HL-60/S4 treated with retinoic acid at 250 ng/mL for 4 days and 3 days (cell line): Measurements from ENCODE around the gene TNNC2.

Source experiments
- in situ Hi-C: fragments of 300-500 bp; cut with MboI; formaldehyde crosslinking; loops from 2 replicates; pipeline ENCODE4 v1.7.0; 2022; ENCODE audit warnings: low sequenced_read_pairs

Gene TNNC2

GRCh38 chr20:45788351-45788750, 38.8 kb downstream of the TNNC2 start:
- in situ Hi-C loops: loop anchor here (10.0 to 25.0 kb wide), 2 partner anchors 474 to 574 kb away; no protein-coding TSS in a partner anchor

DNA sequence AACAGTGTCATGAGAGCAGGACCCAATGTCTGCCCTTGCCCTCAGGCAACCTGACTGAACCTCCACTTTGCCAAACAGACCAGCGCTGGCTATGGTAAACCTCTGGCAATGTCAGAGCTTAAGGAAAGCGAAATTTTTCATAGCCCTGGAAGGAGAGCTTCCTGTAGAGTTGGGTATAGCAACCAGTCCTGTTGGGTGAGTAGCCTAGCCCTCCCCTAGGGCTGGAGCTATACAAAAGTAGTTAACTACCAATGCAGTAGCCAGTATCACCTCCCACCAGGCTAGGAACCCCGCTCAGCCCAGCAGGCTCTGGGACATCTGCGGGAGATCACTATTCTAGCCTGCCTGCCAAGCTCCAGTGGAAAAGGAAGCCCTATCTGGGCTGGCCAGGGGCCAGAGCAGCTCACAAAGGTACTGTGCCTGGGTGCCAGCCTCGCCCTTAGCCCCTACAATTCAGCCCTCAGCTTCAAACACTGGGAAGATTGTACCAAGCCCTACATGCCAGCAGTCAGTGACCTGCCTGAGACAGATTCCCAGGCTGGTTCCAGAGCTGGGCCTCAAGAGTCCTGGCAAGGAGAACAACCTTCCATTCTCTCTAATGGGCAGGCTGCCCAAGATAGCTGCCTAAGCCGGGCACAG, 43.3 kb downstream of the TNNC2 start:
- in situ Hi-C loops: loop anchor here (10.0 to 25.0 kb wide), 2 partner anchors 469 to 579 kb away; no protein-coding TSS in a partner anchor

DNA sequence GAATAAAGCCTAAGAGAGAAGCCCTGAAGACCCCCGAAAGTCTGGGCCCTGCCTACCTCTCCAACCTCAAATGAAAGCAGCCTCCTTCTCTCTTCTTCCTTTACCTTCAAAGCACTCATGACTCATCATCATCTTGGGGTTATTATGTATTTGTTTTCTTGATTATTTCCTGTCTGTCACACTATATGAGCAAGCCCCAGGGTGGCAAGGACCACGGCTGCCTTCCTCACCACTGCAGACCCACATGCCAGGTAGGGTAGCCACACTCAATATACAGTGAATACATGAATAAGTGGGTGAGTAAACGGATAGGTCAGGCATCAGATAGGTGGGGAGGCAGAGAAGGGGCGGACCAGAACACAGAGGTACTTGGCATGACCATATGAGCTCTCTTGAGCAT, 44.2 kb downstream of the TNNC2 start:
- in situ Hi-C loops: loop anchor here (10.0 to 25.0 kb wide), 2 partner anchors 468 to 579 kb away; no protein-coding TSS in a partner anchor

- in situ Hi-C loops: loop anchor here (10.0 to 25.0 kb wide), 2 partner anchors 467 to 581 kb away; no protein-coding TSS in a partner anchor
Observed at GRCh38 chr20:45781391-45781931, 45.7 kb downstream of the TNNC2 start.

DNA sequence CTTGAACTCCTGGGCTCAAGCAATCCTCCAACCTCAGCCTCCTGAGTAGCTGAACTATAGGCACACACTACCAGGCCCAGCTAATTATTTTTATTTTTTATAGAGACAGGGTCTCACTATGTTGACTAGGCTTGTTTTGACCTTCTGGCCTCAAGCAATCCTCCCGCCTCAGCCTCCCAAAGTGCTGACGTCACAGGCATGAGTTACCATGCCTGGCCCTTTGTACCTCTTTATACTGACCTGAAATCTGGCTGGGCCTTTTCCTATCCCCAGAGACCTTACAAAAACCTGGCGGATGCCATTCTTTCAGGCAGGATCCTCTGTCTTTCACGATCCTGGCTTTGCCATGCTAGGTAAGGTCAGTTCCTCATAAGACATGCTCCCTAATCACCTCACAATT, 47.0 kb downstream of the TNNC2 start:
- in situ Hi-C loops: loop anchor here (10.0 to 25.0 kb wide), 2 partner anchors 465 to 582 kb away; no protein-coding TSS in a partner anchor

- in situ Hi-C loops: loop anchor here (25.0 kb wide), 1 partner anchor 583 kb away; no protein-coding TSS in a partner anchor
Observed at GRCh38 chr20:45779011-45779915, 47.8 kb downstream of the TNNC2 start.

DNA sequence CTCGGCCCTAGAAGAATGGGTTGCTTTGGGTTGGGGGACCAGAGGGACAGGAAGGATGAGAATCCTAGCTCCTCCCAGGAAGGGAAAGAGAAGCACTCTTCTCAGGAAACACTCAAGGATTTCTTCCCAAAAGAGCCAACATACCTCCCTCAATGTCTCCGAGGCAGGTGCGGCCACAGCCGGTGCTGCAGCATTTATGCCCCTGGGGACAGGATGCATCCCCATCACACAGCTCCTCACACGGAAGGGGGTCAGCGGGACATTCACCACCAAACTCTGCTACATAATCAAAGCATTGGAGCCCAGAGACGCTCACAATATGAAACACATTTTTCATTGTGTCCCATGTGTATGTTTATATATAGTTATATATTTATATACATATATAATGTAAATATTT, 50.2 kb downstream of the TNNC2 start:
- in situ Hi-C loops: loop anchor here (25.0 kb wide), 1 partner anchor 585 kb away; no protein-coding TSS in a partner anchor

- in situ Hi-C loops: loop anchor here (25.0 kb wide), 1 partner anchor 587 kb away; no protein-coding TSS in a partner anchor
Observed at GRCh38 chr20:45775411-45775810, 51.7 kb downstream of the TNNC2 start.

GRCh38 chr20:45774945-45775344, 52.2 kb downstream of the TNNC2 start:
- in situ Hi-C loops: loop anchor here (25.0 kb wide), 2 partner anchors 188 to 587 kb away; partner anchors contain the start of gene WFDC8
